Measurements from ENCODE around the gene HS2ST1. TPM values are rescaled to one million over a fixed set of nuclear protein-coding genes. Genes with fewer than 3 reads are reported as not detected.

HS2ST1 gene
- total and polyA plus RNA-seq, 2 donors (not counting 3 experiments of a cell fraction or from before 2014, with no cell fraction given), result 5.5 to 31.2 TPM

DNA sequence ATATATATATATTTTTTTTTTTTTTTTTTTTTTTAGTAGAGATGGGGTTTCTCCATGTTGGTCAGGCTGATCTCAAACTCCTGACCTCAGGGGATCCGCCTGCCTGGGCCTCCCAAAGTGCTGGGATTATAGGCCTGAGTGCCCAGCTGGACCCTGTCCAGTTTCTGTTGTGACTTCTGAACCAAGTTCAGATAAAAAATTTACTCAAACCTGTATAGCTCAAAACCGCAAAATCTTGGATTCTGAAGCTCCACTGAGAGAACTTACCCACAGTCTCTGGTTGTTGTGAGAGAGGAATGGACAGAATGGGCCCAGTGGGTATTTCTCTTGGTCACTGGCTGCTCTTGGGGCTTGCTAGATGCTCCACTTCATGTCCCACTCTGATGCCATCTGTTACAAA lies 76.4 kb downstream of the HS2ST1 start:
- Histone ChIP-seq H3K4me1 (ENCODE audit: control insufficient read depth, extremely low read depth, insufficient read depth, low read length) (peaks cover 10% of the 10 kb centered on the region), H3K9me1 (replicated peaks; ENCODE audit: control insufficient read depth, extremely low read depth, insufficient read depth, low read length) (no peaks in the 10 kb centered on the region), H3K4me3 (replicated peaks in 1 of 3; ENCODE audit: insufficient read depth in 1 of 3, low read depth in 1 of 3, low read length in 3 of 3) (no peak overlapping the region), H3K36me3 (ENCODE audit: control insufficient read depth in 2 of 2, extremely low read depth in 1 of 2, insufficient read depth in 2 of 2, low read length in 2 of 2) (no peaks in the 10 kb centered on the region), H3K9me3 (replicated peaks; ENCODE audit: control insufficient read depth, insufficient read depth, low read length) (no peaks in the 10 kb centered on the region), H3K4me2 (ENCODE audit: insufficient read depth, low read length) (no peak overlapping the region), H3K79me2 (ENCODE audit: control insufficient read depth, insufficient read depth, low read length) (no peaks in the 10 kb centered on the region), H3K27ac (ENCODE audit: insufficient read depth, low read depth, low read length) (no peak overlapping the region), H3K27me3 (ENCODE audit: control insufficient read depth in 2 of 2, insufficient read depth in 2 of 2, low read length in 2 of 2) (no peaks in the 10 kb centered on the region), H4K20me1 (replicated peaks; ENCODE audit: control insufficient read depth, extremely low read depth, insufficient read depth, low read length) (no peaks in the 10 kb centered on the region), H2AFZ (ENCODE audit: low read depth, low read length) (no peak overlapping the region), H3K9ac (replicated peaks; ENCODE audit: extremely low read depth, insufficient read depth, low read length) (no peak overlapping the region)
- dilution Hi-C loops (cut with MboI; ENCODE audit: extremely low pct_ligation_motif_present, low sequenced_read_pairs) (no loop called here), intact Hi-C loops (cut with micrococcal nuclease) (no loop called here)
- ChIA-PET CTCF (no interaction called here), POLR2A (no interaction called here)
- no TSS peak for BruUV-seq (replicated peaks)
- TF ChIP-seq EZH2 (IDR thresholded peaks at IDR 0.05; ENCODE audit: borderline replicate concordance, low read depth, low read length, severe bottlenecking) (no peak), JUN (IDR thresholded peaks at IDR 0.05; ENCODE audit: borderline replicate concordance, insufficient read depth, insufficient read length, low read depth) (no peak), POLR2A (IDR thresholded peaks at IDR 0.05; ENCODE audit: low read depth, low read length) (no peak), POLR2AphosphoS5 (IDR thresholded peaks at IDR 0.05; ENCODE audit: insufficient read depth, low read depth, low read length) (no peak), GATA2 (IDR thresholded peaks at IDR 0.05; ENCODE audit: insufficient read depth, insufficient read length, low read depth, low read length) (no peak), MYC (IDR thresholded peaks at IDR 0.05; ENCODE audit: low read depth, low read length) (no peak), FOS (IDR thresholded peaks at IDR 0.05; ENCODE audit: borderline replicate concordance, insufficient read depth, low read length) (no peak)
- TF ChIP-seq, protein P1, sequence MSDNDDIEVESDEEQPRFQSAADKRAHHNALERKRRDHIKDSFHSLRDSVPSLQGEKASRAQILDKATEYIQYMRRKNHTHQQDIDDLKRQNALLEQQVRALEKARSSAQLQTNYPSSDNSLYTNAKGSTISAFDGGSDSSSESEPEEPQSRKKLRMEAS (IDR thresholded peaks at IDR 0.05; ENCODE audit: insufficient read depth, insufficient read length), result no peak
- TF ChIP-seq, protein P2, sequence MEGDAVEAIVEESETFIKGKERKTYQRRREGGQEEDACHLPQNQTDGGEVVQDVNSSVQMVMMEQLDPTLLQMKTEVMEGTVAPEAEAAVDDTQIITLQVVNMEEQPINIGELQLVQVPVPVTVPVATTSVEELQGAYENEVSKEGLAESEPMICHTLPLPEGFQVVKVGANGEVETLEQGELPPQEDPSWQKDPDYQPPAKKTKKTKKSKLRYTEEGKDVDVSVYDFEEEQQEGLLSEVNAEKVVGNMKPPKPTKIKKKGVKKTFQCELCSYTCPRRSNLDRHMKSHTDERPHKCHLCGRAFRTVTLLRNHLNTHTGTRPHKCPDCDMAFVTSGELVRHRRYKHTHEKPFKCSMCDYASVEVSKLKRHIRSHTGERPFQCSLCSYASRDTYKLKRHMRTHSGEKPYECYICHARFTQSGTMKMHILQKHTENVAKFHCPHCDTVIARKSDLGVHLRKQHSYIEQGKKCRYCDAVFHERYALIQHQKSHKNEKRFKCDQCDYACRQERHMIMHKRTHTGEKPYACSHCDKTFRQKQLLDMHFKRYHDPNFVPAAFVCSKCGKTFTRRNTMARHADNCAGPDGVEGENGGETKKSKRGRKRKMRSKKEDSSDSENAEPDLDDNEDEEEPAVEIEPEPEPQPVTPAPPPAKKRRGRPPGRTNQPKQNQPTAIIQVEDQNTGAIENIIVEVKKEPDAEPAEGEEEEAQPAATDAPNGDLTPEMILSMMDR (IDR thresholded peaks at IDR 0.05; ENCODE audit: extremely low read depth in 1 of 2, insufficient read depth in 1 of 2, low read depth in 1 of 2, low read length in 2 of 2), result no peak
- no peak for DNase-seq (ENCODE audit: low read depth, low spot score)
- no peak for FAIRE-seq
